Activated CD8-positive, alpha-beta T cell treated with anti-CD3 and anti-CD28 coated beads for 36 hours (primary cell): ENCODE measurements around the gene PTPRN2. TPM values are rescaled to one million over a fixed set of nuclear protein-coding genes. Genes with fewer than 3 reads are reported as not detected.

Experiments used
- ATAC-seq: fragments of 200-7000 bp; cut with Tn5 transposase; one replicate; pipeline ENCODE4 v1.10.0; 2021; ENCODE audit warnings: mild to moderate bottlenecking, moderate library complexity
- CTCF ChIA-PET: fragments of 350-600 bp; sonication (Branson Sonifier 250); formaldehyde crosslinking; loops from one replicate; lab custom pipeline; 2021; ENCODE audit warnings: antibody characterized with exemption; lab: Charles Lee
- POLR2A ChIA-PET: fragments of 350-600 bp; sonication (Branson Sonifier 250); formaldehyde crosslinking; loops from one replicate; lab custom pipeline; 2021; ENCODE audit warnings: antibody characterized with exemption; lab: Charles Lee
- DNase-seq: peaks from one replicate; pipeline ENCODE4 v3.0.0-alpha.2; 2020
- H3K27ac Mint-ChIP-seq: one replicate; pipeline ENCODE4 v1.8.0; 2021; ENCODE audit warnings: mild to moderate bottlenecking, mixed read lengths
- H3K27me3 Mint-ChIP-seq: one replicate; pipeline ENCODE4 v1.8.0; 2021; ENCODE audit warnings: mixed read lengths
- H3K36me3 Mint-ChIP-seq: one replicate; pipeline ENCODE4 v1.8.0; 2021; ENCODE audit warnings: low read depth, mixed read lengths
- H3K4me1 Mint-ChIP-seq: one replicate; pipeline ENCODE4 v1.8.0; 2021; ENCODE audit warnings: low read depth, mixed read lengths
- H3K4me3 Mint-ChIP-seq: one replicate; pipeline ENCODE4 v1.8.0; 2021; ENCODE audit warnings: mild to moderate bottlenecking, moderate library complexity, mixed read lengths
- H3K9me3 Mint-ChIP-seq: one replicate; pipeline ENCODE4 v1.8.0; 2021; ENCODE audit warnings: mixed read lengths
- CTCF ChIP-seq: fragments of 200-600 bp; IDR thresholded peaks from one replicate; pipeline ENCODE4 v1.8.0; 2022; ENCODE audit warnings: antibody characterized with exemption, mild to moderate bottlenecking
- intact Hi-C: fragments of 100-400 bp; cut with micrococcal nuclease; formaldehyde crosslinking; loops from one replicate; pipeline ENCODE4 v1.10.0; 2022
- total RNA-seq, 2 experiments: library from RNA; stranded (reverse); gene quantifications; one replicate each; pipeline ENCODE4 v1.2.3, GENCODE V29; 2021

The PTPRN2 gene
- total RNA-seq, 2 experiments from 2014 or later = 0.49 to 0.65 TPM

- ATAC-seq (no peak), DNase-seq (no peak)
- H3K27me3 Mint-ChIP-seq = no peaks in the 10 kb centered on the region
- no peak overlapping the region for H3K27ac Mint-ChIP-seq
- ChIA-PET CTCF (no interaction called here), POLR2A (no interaction called here)
- no peaks in the 10 kb centered on the region for H3K4me1 Mint-ChIP-seq
- no peak overlapping the region for H3K4me3 Mint-ChIP-seq
- no peak for TF ChIP-seq CTCF
- intact Hi-C loops = no loop called here
- no peaks in the 10 kb centered on the region for H3K9me3 Mint-ChIP-seq
- H3K36me3 Mint-ChIP-seq = no peaks in the 10 kb centered on the region
Observed at GRCh38 chr7:157517782-157518513, 1069.7 kb downstream of the PTPRN2 start.

DNA sequence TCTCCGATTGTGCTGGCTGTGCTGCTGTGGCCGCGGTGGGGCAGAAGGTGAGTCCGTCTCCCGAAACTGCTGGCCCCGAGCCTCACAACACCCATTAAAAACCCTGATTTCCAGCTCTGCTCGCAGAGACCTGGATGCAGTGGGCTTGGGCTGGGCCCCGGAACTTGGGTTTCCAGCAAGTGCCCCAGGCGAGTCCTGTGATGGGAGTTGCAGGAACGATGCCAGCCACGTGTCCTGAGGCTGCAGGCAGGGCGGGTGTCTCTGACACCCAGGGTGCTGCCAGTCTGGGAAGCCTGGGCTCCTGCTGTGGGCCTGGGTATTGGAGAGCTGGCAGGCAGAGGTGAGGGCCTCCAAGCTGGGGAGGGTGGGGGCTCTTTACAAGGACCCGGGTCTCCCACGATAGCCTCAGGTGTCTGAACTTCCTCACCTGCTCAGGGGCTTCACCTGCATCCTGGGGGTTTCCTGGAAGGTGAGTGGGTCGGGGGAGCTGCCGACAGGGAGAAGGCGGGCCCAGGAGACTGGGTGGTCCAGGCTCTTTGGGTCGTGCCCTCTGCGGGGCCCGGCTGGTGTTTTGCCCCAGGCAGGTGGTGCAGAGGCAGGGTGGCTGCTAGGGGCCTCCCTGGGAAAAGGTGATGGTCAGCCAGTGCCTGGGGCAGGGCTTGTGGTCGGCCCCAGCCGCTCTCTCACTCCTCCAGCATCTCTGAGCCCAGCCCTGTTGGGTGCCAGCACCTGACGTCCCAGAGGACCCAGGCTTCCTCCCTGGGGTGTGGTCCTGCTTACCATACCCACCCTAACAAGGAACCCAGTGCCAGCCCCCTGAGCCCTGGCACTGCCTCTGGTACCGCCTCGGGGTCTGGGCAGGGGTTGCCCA, 1070.5 kb downstream of the PTPRN2 start:
- Mint-ChIP-seq H3K4me3 (no peak overlapping the region), H3K9me3 (no peaks in the 10 kb centered on the region), H3K4me1 (no peaks in the 10 kb centered on the region), H3K36me3 (no peaks in the 10 kb centered on the region), H3K27me3 (no peaks in the 10 kb centered on the region), H3K27ac (no peak overlapping the region)
- DNase-seq (no peak), ATAC-seq (no peak)
- ChIA-PET CTCF (no interaction called here), POLR2A (no interaction called here)
- no peak for TF ChIP-seq CTCF
- intact Hi-C loops = no loop called here

- ATAC-seq (no peak), DNase-seq (no peak)
- ChIA-PET POLR2A (no interaction called here), CTCF (interaction anchor here (0.9 kb wide), 1 partner anchor 47 kb away, joined by 3 read pairs; no protein-coding TSS in a partner anchor)
- Mint-ChIP-seq H3K9me3 (no peaks in the 10 kb centered on the region), H3K27ac (no peak overlapping the region), H3K4me3 (no peak overlapping the region), H3K27me3 (no peaks in the 10 kb centered on the region), H3K36me3 (no peaks in the 10 kb centered on the region), H3K4me1 (no peaks in the 10 kb centered on the region)
- no peak for TF ChIP-seq CTCF
- intact Hi-C loops = no loop called here
Observed at GRCh38 chr7:157516311-157516710, 1071.3 kb downstream of the PTPRN2 start.

DNA sequence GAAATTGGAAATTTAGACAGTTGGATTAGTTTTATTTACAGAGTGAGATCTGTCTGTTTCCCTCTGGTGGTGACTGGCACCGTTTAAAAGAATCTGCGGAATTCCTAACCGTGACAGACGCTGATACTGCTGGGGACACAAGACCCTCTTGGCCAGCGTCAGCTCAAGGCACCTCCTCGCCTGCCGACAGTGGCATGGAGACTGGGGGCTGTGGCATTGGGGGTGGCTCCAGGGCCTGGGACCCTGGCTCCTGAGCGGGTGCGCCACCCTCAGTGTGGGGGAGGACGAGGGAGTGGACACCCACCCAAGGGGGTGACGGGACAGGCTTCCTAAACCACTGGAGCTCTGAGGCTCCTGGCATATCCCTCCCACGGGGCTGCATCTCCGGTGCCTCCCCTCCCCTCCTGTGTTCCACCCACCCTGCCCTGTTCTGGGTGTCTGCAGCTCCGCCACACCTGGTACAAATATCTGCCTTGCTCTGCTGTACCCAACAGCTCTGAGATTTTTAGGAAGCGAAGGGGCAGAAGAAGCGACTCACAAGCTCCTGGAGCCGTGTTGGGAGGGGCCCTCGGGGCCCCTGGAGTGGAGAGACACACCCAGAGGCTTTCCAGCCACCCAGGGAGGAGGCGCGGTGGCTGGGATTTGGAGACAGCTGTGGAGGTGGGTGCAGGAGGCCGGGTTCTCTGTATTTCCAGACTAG, 1072.1 kb downstream of the PTPRN2 start:
- TF ChIP-seq CTCF = no peak
- Mint-ChIP-seq H3K36me3 (no peaks in the 10 kb centered on the region), H3K27ac (no peak overlapping the region), H3K4me3 (no peak overlapping the region), H3K9me3 (no peaks in the 10 kb centered on the region), H3K4me1 (no peaks in the 10 kb centered on the region), H3K27me3 (no peaks in the 10 kb centered on the region)
- POLR2A ChIA-PET = interaction anchor here (0.6 kb wide), 1 partner anchor 9 kb away, joined by 4 read pairs; no protein-coding TSS in a partner anchor
- DNase-seq (no peak), ATAC-seq (no peak)
- intact Hi-C loops = no loop called here
- CTCF ChIA-PET = interaction anchor here (0.9 kb wide), 1 partner anchor 46 kb away, joined by 3 read pairs; no protein-coding TSS in a partner anchor
